Measurements from ENCODE around the gene CYB561.

CYB561 gene

GRCh38 chr17:63482509-63482908 lies 36.4 kb upstream of the CYB561 start:
- Histone ChIP-seq H3K79me2 (ENCODE audit: insufficient read depth, low read length) (no peaks in the 10 kb centered on the region), H2AFZ (ENCODE audit: low read length) (no peak overlapping the region), H3K9me2 (replicated peaks; ENCODE audit: low read depth, low read length) (no peaks in the 10 kb centered on the region), H3K27me3 (ENCODE audit: insufficient read depth, low read length, poor library complexity, severe bottlenecking) (no peaks in the 10 kb centered on the region), H3F3A (ENCODE audit: low read depth) (no peaks in the 10 kb centered on the region), H3K9me3 (ENCODE audit: insufficient read depth, low read depth, low read length) (no peaks in the 10 kb centered on the region), H3K4me2 (ENCODE audit: low read depth, low read length, poor library complexity, severe bottlenecking) (no peak overlapping the region), H3K36me3 (ENCODE audit: insufficient read depth, low read length) (no peaks in the 10 kb centered on the region), H4K20me1 (ENCODE audit: insufficient read depth, low read length, poor library complexity, severe bottlenecking) (no peaks in the 10 kb centered on the region), H3K4me3 (ENCODE audit: low read length, poor library complexity, severe bottlenecking) (no peak overlapping the region), H3K9ac (ENCODE audit: low read depth, low read length, poor library complexity, severe bottlenecking) (no peak overlapping the region), H3K4me1 (ENCODE audit: insufficient read depth, low read length, poor library complexity, severe bottlenecking) (peaks cover 6% of the 10 kb centered on the region)
- no peak for TF ChIP-seq CTCF (conservative IDR thresholded peaks at IDR 0.05; ENCODE audit: low read length)
- TF ChIP-seq EZH2phosphoT487 (IDR thresholded peaks at IDR 0.05; ENCODE audit: borderline replicate concordance), result no peak

DNA sequence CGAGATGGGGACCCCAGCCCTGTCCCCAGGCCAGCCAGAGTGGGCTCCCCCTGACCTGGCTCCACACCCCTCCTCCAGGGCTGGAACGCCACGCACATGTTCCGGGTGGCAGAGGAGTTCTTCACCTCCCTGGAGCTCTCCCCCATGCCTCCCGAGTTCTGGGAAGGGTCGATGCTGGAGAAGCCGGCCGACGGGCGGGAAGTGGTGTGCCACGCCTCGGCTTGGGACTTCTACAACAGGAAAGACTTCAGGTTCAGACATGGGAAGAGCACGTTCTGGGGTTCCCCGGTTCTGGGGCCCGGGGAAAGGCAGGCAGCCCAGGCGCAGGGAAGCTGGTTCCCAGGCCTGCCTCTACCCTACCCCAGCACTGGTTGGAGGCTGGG lies 35.4 kb upstream of the CYB561 start:
- no peaks in the 10 kb centered on the region for H3K27me3 ChIP-seq (ENCODE audit: insufficient read depth, low read length, poor library complexity, severe bottlenecking)
- H3K4me2 ChIP-seq (ENCODE audit: low read depth, low read length, poor library complexity, severe bottlenecking), result no peak overlapping the region
- H3K9ac ChIP-seq (ENCODE audit: low read depth, low read length, poor library complexity, severe bottlenecking), result no peak overlapping the region
- no peaks in the 10 kb centered on the region for H4K20me1 ChIP-seq (ENCODE audit: insufficient read depth, low read length, poor library complexity, severe bottlenecking)
- no peaks in the 10 kb centered on the region for H3K79me2 ChIP-seq (ENCODE audit: insufficient read depth, low read length)
- no peaks in the 10 kb centered on the region for H3F3A ChIP-seq (ENCODE audit: low read depth)
- H3K9me3 ChIP-seq (ENCODE audit: insufficient read depth, low read depth, low read length), result no peaks in the 10 kb centered on the region
- no peak overlapping the region for H2AFZ ChIP-seq (ENCODE audit: low read length)
- no peak overlapping the region for H3K4me3 ChIP-seq (ENCODE audit: low read length, poor library complexity, severe bottlenecking)
- H3K9me2 ChIP-seq (replicated peaks; ENCODE audit: low read depth, low read length), result no peaks in the 10 kb centered on the region
- no peak for TF ChIP-seq CTCF (conservative IDR thresholded peaks at IDR 0.05; ENCODE audit: low read length)
- no peaks in the 10 kb centered on the region for H3K36me3 ChIP-seq (ENCODE audit: insufficient read depth, low read length)
- H3K4me1 ChIP-seq (ENCODE audit: insufficient read depth, low read length, poor library complexity, severe bottlenecking), result peaks cover 11% of the 10 kb centered on the region

DNA sequence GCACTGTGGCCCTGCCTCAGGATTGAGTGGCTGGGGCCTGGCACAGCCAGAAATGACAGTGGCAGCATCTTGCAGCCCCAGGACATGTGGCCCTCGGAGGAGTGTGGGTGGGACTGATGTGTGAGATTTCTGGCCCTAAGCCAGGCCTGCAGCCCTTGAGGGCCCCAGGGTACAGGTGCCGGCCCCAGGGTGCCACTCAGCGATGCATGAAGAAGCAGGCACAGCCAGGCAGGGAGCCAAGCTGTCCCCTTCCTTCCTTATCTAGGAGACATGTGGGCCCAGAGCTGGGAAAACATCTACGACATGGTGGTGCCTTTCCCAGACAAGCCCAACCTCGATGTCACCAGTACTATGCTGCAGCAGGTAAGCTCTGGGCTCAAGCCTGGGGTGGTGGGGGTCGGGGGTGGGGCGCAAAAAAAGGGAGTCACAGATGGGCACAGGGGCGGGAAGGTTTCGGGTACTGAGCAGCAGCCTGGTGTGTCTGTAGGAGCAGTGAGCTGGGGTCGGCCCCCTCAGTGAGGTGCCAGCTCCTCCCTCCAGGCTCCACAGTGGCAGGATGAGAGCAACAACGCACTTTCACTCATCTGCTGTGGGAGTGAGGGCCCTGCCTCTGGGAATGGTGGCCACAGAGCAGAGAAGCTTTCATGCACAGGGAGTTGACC lies 34.9 kb upstream of the CYB561 start:
- H3F3A ChIP-seq (ENCODE audit: low read depth), result no peaks in the 10 kb centered on the region
- no peaks in the 10 kb centered on the region for H3K9me3 ChIP-seq (ENCODE audit: insufficient read depth, low read depth, low read length)
- H3K4me3 ChIP-seq (ENCODE audit: low read length, poor library complexity, severe bottlenecking), result no peak overlapping the region
- H3K4me2 ChIP-seq (ENCODE audit: low read depth, low read length, poor library complexity, severe bottlenecking), result no peak overlapping the region
- H3K27me3 ChIP-seq (ENCODE audit: insufficient read depth, low read length, poor library complexity, severe bottlenecking), result no peaks in the 10 kb centered on the region
- no peaks in the 10 kb centered on the region for H4K20me1 ChIP-seq (ENCODE audit: insufficient read depth, low read length, poor library complexity, severe bottlenecking)
- H3K9ac ChIP-seq (ENCODE audit: low read depth, low read length, poor library complexity, severe bottlenecking), result no peak overlapping the region
- H2AFZ ChIP-seq (ENCODE audit: low read length), result no peak overlapping the region
- no peaks in the 10 kb centered on the region for H3K79me2 ChIP-seq (ENCODE audit: insufficient read depth, low read length)
- peaks cover 16% of the 10 kb centered on the region for H3K4me1 ChIP-seq (ENCODE audit: insufficient read depth, low read length, poor library complexity, severe bottlenecking)
- H3K36me3 ChIP-seq (ENCODE audit: insufficient read depth, low read length), result no peaks in the 10 kb centered on the region
- TF ChIP-seq CTCF (conservative IDR thresholded peaks at IDR 0.05; ENCODE audit: low read length), result no peak
- TF ChIP-seq EZH2phosphoT487 (IDR thresholded peaks at IDR 0.05; ENCODE audit: borderline replicate concordance), result no peak
- H3K9me2 ChIP-seq (replicated peaks; ENCODE audit: low read depth, low read length), result no peaks in the 10 kb centered on the region

Data from Loucy (cell line).